RWPE1 (cell line): Measurements from ENCODE around the gene ARMC6.

Experiments used
- CTCF ChIA-PET: fragments of 350-600 bp; sonication (Branson Sonifier 250); formaldehyde crosslinking; extraction: SDS; loops from one replicate; lab custom pipeline; 2021; lab: Yijun Ruan, JAX
- POLR2A ChIA-PET: fragments of 400-600 bp; formaldehyde crosslinking; extraction: SDS; loops from one replicate; lab custom pipeline; 2020; ENCODE audit warnings: antibody characterized with exemption; ENCODE audit not compliant: low non-redundant PET; lab: Yijun Ruan, JAX
- DNase-seq: peaks from one replicate; pipeline ENCODE4 v3.0.0; 2012; ENCODE audit warnings: low spot score
- H3K27ac ChIP-seq: fragments of 450-650 bp; 2 replicates; pipeline ENCODE4 v1.5.1; 2017
- TF ChIP-seq, protein P1 (sequence below): fragments of 450-650 bp; conservative IDR thresholded peaks from 2 replicates; pipeline ENCODE4 v1.5.1; 2017; ENCODE audit warnings: low read depth, mild to moderate bottlenecking

Gene ARMC6

DNA sequence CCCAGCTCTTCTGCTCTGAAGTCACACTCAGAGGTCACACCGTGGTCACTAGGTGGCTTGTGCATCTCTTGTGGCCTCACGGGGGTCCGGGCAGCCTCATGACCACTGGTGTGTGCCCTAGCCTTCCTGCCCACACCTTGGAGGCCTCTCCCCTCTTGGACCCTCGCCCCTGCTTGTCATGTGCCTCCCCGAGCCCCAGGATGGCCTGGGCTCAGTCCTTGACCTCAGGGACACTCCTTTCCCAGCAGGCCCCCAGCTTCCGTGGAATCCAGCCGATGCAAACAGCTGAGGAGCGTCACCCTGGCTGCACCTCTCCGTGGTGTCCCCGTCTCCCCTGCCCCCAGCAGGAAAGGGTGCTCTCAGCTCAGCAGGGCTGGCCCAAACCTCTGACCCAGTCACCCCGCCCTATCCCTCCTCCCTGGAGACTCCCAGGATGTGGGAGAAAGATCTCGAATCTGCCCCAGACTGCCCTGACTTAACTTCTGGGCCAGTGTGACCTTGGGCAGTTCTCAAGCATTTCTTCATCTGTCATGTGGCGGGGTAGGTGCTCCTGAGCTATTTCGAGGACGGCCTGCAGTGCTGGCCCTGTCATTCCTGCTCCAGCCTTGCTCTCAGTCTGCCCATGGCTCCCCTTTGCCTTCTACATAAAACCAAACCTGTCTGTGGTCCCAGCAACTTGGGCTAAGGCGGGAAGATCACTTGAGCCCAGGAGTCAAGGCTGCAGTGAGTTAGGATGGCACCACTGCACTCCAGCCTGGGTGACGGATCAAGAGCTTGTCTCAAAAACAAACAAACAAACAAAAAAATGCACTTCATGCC, 25.8 kb downstream of the ARMC6 start:
- CTCF ChIA-PET = interaction anchor here (0.6 kb wide), 2 partner anchors 23 to 157 kb away, joined by 3 to 4 read pairs; no protein-coding TSS in a partner anchor
- H3K27ac ChIP-seq = peak overlapping the region; percentile 73
- POLR2A ChIA-PET = no interaction called here
- TF ChIP-seq, protein P1, sequence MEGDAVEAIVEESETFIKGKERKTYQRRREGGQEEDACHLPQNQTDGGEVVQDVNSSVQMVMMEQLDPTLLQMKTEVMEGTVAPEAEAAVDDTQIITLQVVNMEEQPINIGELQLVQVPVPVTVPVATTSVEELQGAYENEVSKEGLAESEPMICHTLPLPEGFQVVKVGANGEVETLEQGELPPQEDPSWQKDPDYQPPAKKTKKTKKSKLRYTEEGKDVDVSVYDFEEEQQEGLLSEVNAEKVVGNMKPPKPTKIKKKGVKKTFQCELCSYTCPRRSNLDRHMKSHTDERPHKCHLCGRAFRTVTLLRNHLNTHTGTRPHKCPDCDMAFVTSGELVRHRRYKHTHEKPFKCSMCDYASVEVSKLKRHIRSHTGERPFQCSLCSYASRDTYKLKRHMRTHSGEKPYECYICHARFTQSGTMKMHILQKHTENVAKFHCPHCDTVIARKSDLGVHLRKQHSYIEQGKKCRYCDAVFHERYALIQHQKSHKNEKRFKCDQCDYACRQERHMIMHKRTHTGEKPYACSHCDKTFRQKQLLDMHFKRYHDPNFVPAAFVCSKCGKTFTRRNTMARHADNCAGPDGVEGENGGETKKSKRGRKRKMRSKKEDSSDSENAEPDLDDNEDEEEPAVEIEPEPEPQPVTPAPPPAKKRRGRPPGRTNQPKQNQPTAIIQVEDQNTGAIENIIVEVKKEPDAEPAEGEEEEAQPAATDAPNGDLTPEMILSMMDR = no peak
- DNase-seq = no peak

DNA sequence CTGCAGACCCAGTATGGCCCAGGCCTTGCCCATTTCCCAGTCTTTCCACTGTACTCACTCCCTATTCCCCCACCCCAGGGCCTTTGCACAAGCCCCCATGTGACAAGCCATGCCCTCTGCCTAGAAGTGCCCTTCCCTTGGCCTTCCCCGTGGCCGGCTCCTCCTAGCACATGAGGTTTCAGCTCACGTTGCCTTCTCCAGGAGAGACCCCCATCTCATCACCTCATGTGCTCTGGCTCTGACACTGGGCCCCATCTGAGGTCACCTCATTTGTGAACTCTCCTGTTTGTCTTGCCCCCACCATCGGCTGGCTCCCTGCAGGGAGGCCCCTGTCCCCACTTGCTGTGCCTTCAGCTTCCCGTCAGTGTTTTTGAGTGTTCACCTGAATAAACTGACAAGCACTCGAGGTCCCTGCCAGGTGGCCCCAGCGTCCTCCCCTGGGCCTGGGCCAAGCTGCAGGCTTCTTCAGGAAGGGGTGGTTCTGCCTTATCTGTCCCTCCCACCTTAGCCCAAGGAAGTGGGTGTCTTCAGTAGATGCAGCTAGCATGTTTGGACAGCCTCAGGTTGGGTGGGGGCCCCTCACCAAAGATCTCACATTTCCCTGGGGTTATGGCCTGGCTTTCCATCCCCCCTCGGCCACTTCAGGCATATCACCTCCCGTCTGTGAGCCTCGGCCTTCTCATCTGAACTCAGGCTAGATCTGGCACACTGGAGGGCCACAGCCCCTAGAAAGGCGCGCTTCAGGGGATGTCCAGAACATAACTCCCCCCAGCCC, 26.6 kb downstream of the ARMC6 start:
- peak overlapping the region; percentile 73 for H3K27ac ChIP-seq
- TF ChIP-seq, protein P1 = no peak
- ChIA-PET CTCF (interaction anchor here (0.6 kb wide), 2 partner anchors 24 to 156 kb away, joined by 3 to 4 read pairs; no protein-coding TSS in a partner anchor), POLR2A (no interaction called here)
- DNase-seq = no peak

DNA sequence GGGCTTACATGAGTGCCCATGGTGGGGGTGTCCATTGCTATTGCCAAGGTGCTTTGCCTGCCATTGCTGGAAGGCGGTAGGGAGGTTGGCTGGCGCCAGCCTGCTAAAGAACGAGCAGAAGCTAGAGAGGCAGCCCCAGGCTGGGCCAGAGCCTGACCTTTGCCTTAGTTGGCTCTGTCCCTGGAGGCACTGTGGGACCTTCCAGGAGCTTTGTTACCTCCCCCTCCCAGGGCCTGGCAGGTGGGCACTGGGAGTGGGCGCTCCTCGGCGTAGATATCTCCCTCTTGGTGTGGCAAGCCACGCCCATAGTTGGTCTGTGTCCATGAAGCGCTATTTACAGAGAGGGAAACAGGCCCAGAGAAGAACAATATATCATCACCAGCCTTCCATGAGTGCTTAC, 28.1 kb downstream of the ARMC6 start:
- H3K27ac ChIP-seq = peak overlapping the region; percentile 73
- TF ChIP-seq, protein P1 = no peak
- ChIA-PET POLR2A (no interaction called here), CTCF (interaction anchor here (1.0 kb wide), 1 partner anchor 84 kb away, joined by 3 read pairs; no protein-coding TSS in a partner anchor)
- no peak for DNase-seq

DNA sequence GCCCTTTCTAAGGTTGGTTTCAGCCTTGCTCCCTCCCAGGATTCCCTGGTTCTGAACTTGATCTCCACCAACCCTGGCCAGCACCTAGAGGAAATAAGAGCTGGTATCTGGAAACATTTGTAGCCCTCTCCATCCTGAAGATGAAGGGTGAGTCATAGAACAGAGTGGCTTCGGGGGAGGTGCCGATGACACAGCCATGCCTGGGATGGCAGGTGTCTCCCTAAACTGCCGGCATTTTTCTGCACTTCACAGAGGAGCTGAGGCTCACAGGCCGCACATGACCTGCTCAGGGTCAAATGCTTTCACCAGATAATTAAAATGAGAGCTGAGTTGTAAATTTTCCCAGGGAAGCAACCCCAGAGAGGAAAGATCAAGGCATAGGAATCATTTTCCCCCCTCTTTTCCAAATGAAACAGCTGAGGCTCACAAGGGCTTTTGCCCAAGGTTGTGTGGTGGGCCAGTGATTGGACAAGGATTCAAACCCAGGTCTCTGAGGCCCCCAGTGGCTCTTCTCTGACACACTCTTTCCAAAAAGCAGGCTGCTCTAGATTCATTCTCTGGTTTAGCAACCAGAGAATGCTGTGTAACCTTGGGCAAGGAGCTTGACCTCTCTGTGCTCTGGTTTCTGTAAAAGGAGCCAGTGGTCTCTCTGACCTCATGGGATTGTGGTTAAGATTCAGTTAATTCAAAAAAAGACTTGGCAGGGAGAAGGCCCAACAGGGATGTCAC, 29.2 kb downstream of the ARMC6 start:
- peak; percentile 42 for DNase-seq
- ChIA-PET POLR2A (no interaction called here), CTCF (interaction anchor here (0.6 kb wide), 1 partner anchor 9 kb away, joined by 3 read pairs; no protein-coding TSS in a partner anchor)
- peak overlapping the region; percentile 73 for H3K27ac ChIP-seq
- TF ChIP-seq, protein P1 = no peak

GRCh38 chr19:19063183-19064097, 30.0 kb downstream of the ARMC6 start, which contains the start of gene SLC25A42:
SLC25A42 (plus strand) TSS chr19:19063994; CDS start chr19:19096125, 32,131 bp downstream.
- peak; percentile 100 for DNase-seq
- POLR2A ChIA-PET = no interaction called here
- TF ChIP-seq, protein P1 = no peak
- CTCF ChIA-PET = no interaction called here
- peak within 1 kb of the TSS; percentile 73 for H3K27ac ChIP-seq
